Measurements from ENCODE around the gene CTAGE8. TPM values are rescaled to one million over a fixed set of nuclear protein-coding genes. Genes with fewer than 3 reads are reported as not detected.
"Not testable (repeated sequence)": the region's sequence is repeated elsewhere in the genome, so short reads cannot be mapped to it uniquely, and the experiment has no call there.

Gene CTAGE8
- total RNA-seq, 1 experiment from 2014 or later, result not detected

DNA sequence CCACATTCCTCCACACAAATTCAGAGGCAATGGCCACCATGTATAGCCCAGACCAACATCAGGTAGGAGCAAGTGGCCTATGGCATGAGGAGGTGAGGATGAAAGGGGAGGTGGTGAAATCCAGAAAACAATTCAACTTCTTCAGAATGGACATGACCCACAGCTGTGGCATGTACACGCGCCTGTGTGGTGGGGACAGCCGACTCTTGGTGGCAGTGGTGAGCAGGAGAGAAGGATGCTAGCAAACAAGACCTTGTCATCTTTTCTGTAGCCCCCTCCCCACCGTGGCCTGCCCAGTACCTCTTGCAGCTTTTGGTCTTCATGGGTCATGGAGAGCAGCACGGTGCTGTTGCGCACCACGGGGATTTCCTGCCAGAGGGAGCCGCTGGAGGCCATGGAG, 12.9 kb upstream of the CTAGE8 start:
- H3K27me3 ChIP-seq (ENCODE audit: control insufficient read depth, insufficient read depth, low read length); H3K36me3 ChIP-seq (replicated peaks; ENCODE audit: control insufficient read depth, insufficient read depth, low read length); H3K4me3 ChIP-seq (ENCODE audit: insufficient read depth, low read depth, low read length); DNase-seq: not testable (repeated sequence)

DNA sequence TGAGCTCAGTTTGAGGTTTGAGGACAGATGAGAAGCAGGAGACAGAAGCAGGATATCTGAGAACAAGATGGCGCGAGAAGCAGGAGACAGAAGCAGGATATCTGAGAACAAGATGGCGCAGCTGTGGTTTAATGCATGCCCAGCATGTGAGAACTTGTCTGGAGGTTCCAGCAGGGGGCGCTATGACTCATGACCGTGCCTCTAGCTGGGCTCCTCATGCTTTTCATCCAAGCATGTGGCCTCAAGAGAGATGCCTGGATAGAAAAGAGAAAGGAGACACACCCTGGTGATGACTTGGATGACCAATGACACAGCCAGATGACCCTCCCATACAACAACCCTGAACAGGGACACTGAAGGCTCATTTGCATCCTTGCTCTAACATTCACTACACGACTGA, 10.9 kb upstream of the CTAGE8 start:
- DNase-seq; H3K36me3 ChIP-seq (replicated peaks; ENCODE audit: control insufficient read depth, insufficient read depth, low read length); H3K27me3 ChIP-seq (ENCODE audit: control insufficient read depth, insufficient read depth, low read length); H3K4me3 ChIP-seq (ENCODE audit: insufficient read depth, low read depth, low read length): not testable (repeated sequence)

DNA sequence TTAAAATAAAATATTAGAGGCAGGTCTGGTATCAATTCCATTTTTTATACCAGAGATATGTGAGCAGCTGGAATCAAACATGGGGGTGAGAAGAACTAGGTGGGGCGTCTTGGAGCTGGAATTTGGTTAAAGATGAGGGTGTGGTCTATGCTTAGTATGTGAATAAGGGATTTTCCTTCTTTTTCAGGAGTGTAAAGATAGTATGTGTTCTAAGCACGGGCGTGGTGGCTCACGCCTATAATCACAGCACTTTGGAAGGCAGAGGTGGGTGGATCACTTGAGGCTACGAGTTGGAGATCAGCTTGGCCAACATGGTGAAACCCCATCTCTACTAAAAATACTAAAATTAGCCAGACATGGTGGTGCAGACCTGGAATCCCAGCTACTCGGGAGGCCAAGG, 6.2 kb upstream of the CTAGE8 start:
- not testable (repeated sequence) for H3K4me3 ChIP-seq (ENCODE audit: insufficient read depth, low read depth, low read length); DNase-seq; H3K36me3 ChIP-seq (replicated peaks; ENCODE audit: control insufficient read depth, insufficient read depth, low read length); H3K27me3 ChIP-seq (ENCODE audit: control insufficient read depth, insufficient read depth, low read length)

DNA sequence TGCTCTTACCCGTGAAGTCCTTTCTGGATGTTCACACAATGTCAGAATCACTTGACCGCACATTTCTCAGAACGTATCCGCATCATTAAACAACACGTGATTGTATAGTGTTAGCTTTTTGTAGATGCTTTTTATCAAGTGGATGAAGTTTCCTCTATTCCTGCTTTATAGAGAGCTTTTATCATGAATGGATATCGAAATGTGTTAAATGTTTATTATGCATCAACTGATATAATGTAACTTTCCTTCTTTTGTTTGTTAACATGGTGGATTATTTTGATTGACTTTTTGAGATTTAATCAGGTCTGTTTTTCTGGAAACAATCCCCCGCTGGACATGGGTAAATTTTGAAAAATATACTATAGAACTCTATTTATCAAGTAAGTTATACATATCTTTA, 4.4 kb downstream of the CTAGE8 start, which contains the start of gene OR2A7:
Gene OR2A7 (minus strand): TSS at position 101 of the 400 bp plus-strand sequence. CDS start 5,164 bp downstream, outside the sequence.
- H3K36me3 ChIP-seq (replicated peaks; ENCODE audit: control insufficient read depth, insufficient read depth, low read length); H3K27me3 ChIP-seq (ENCODE audit: control insufficient read depth, insufficient read depth, low read length); DNase-seq; H3K4me3 ChIP-seq (ENCODE audit: insufficient read depth, low read depth, low read length): not testable (repeated sequence)

DNA sequence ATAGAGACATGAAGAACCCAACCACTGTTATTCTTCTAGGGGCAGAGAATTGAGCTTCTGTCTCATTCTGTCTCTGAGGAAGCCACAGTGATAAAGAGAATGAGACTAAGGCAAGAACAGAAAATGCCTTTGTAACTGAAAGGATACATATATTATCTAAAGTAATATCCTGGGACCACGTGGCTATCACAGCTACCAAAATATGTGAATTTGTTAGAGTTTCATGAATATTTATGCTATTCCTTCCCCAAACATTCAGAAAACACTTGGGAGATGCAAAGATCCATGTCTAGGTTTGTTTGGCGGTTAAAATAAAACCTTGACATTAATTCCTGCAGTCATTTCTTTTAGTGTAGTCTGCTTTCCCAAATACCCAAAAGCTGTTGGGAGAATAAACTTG, 7.0 kb downstream of the CTAGE8 start:
- not testable (repeated sequence) for H3K27me3 ChIP-seq (ENCODE audit: control insufficient read depth, insufficient read depth, low read length); DNase-seq; H3K36me3 ChIP-seq (replicated peaks; ENCODE audit: control insufficient read depth, insufficient read depth, low read length); H3K4me3 ChIP-seq (ENCODE audit: insufficient read depth, low read depth, low read length)

DNA sequence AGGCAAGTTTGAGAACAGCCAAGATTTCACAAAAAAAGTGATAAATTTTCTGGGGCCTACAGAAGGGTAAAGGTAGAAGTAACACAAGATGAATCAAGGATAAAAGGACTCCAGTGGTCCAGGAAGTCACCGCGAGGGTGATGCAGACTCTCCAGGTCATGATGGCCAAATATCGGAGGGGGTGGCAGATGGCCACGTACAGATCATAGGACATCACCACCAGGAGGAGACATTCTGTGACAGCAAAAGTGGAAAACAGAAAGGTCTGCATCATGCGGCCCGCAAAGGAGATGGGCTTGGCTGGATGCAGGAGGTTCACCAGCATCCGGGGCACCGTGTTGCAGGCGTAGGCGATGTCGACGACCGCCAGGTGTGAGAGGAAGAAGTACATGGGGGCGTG, 10.0 kb downstream of the CTAGE8 start:
- not testable (repeated sequence) for H3K36me3 ChIP-seq (replicated peaks; ENCODE audit: control insufficient read depth, insufficient read depth, low read length); H3K4me3 ChIP-seq (ENCODE audit: insufficient read depth, low read depth, low read length); H3K27me3 ChIP-seq (ENCODE audit: control insufficient read depth, insufficient read depth, low read length); DNase-seq

DNA sequence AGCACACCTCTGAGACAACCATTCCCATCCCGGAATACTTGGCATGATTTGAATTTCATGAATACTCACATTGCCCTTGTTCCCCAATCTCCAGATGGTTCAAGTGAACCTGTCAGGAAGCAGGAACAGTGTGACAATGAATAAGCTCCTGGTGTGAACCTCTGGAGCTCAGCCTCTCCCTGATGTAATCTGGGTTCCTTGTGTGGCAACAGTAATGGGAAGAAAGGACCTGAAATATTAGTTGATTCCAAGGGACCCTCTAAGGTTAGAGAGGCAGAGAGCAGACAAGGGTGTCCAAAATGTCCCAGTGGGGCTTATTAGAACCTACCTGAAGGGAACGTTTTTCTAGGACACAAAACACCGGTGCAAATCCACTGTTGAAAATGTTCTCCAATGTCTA, 13.0 kb downstream of the CTAGE8 start:
- Histone ChIP-seq H3K4me3 (ENCODE audit: insufficient read depth, low read depth, low read length) (no peak overlapping the region), H3K27me3 (ENCODE audit: control insufficient read depth, insufficient read depth, low read length) (no peaks in the 10 kb centered on the region), H3K36me3 (replicated peaks; ENCODE audit: control insufficient read depth, insufficient read depth, low read length) (no peaks in the 10 kb centered on the region)
- peak; percentile 22 for DNase-seq

DNA sequence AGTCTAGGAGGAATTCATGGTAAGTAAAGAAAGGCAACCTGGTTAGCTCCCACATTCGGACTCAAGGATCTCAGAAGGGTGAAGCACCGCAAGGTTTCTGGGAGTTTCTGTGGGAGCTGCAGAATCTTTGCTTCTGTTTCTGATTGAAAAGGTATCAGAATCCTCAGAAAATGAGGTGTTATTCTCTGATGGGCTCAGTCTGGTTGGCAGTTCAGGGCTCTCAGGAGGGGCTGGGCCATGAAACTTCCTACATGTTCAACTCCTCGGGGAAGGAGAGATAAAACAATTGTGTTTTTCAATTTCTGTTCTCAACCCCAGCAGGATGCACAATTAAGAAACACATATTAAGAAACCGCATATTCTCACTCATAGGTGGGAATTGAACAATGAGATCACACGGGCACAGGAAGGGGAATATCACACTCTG, 13.6 kb downstream of the CTAGE8 start:
- Histone ChIP-seq H3K27me3 (ENCODE audit: control insufficient read depth, insufficient read depth, low read length) (no peaks in the 10 kb centered on the region), H3K4me3 (ENCODE audit: insufficient read depth, low read depth, low read length) (no peak overlapping the region), H3K36me3 (replicated peaks; ENCODE audit: control insufficient read depth, insufficient read depth, low read length) (no peaks in the 10 kb centered on the region)
- peak; percentile 17 for DNase-seq

DNA sequence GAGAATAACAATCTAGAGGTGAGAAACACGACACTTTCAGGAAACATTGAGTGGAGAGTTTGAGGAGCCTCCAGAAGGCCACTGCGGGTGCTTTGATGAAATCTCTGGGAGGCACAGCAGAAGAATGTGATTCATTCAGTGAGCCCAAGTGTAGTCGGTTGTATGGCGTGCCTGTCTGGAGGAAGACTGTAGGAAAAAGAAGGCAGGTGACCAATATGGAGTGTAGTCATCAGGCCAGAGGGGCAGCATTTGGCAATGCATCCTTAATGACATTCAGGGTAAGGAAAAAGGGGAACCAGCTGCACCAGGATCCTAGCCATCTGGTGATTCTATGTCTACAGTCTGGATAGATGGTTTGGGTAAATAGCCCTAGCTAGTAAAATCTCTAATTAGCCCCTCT, 16.8 kb downstream of the CTAGE8 start:
- not testable (repeated sequence) for H3K4me3 ChIP-seq (ENCODE audit: insufficient read depth, low read depth, low read length); H3K36me3 ChIP-seq (replicated peaks; ENCODE audit: control insufficient read depth, insufficient read depth, low read length); H3K27me3 ChIP-seq (ENCODE audit: control insufficient read depth, insufficient read depth, low read length); DNase-seq

DNA sequence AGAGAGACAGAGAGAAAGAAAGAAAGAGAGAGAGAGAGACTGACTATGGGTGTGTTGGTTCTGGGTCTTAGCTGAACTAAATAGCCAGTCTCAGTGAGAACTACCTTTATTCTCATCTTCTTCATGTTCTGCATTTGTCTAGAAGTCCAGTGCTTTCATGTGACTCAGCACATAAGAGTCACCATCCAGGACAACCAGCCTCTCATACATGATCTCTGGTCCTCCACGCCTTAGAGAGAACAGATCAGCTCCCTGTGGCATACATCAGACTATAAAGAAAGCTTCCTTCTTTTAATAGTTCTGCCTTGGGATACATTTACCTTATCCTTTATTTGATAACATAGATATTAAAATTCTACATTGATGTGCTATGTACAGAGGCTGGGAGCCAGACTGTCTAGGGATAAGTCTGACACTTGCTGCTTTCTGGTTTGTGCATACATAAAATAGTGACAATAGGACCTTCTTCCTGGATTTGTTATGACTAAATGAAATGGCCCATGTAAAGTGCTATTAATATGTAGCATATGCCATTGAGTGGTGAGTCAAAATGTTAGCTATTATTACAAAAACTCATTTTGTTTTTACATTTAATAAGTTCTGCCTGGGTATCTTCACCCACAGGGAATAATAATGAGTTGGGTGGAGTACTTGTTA, 21.3 kb downstream of the CTAGE8 start:
- H3K4me3 ChIP-seq (ENCODE audit: insufficient read depth, low read depth, low read length); H3K27me3 ChIP-seq (ENCODE audit: control insufficient read depth, insufficient read depth, low read length); H3K36me3 ChIP-seq (replicated peaks; ENCODE audit: control insufficient read depth, insufficient read depth, low read length); DNase-seq: not testable (repeated sequence)

DNA sequence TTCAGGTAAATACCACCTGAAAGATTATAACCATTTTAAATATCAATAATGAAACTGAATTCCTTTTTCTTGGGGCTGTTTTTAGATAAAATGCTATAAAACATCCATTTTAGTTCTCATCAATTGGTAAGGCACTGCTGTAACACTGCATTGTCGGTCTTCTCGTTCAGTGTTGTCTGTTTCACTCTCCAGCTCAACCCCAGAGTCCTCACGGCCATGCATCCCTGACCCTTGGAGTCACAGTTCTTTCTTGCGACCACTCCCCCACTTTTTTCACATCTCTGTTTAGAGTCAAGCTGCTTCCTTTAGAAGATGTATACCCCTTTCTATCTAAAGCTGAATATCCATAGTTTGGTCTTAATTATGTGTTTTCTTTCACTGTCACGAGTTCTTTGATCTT, 22.1 kb downstream of the CTAGE8 start:
- DNase-seq; H3K27me3 ChIP-seq (ENCODE audit: control insufficient read depth, insufficient read depth, low read length); H3K4me3 ChIP-seq (ENCODE audit: insufficient read depth, low read depth, low read length); H3K36me3 ChIP-seq (replicated peaks; ENCODE audit: control insufficient read depth, insufficient read depth, low read length): not testable (repeated sequence)

DNA sequence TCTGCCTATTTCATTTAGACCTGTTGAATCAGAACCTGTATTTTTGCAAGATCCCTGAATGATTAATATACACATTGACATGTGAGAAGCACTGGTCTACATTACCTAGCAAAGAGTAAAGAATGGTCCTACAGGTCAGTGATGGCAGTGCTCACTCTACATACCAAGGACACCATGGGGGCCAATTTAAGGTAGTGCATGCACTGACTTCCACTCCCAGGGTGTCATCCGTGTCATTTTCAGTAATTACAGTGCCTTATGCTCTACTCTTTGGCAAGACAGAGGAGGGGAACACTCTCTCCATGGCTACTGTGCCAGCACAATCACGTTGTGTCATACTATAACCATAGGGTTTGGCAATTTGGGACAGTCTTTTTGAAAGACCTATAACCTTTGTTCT, 23.7 kb downstream of the CTAGE8 start:
- H3K36me3 ChIP-seq (replicated peaks; ENCODE audit: control insufficient read depth, insufficient read depth, low read length); DNase-seq; H3K27me3 ChIP-seq (ENCODE audit: control insufficient read depth, insufficient read depth, low read length); H3K4me3 ChIP-seq (ENCODE audit: insufficient read depth, low read depth, low read length): not testable (repeated sequence)

DNA sequence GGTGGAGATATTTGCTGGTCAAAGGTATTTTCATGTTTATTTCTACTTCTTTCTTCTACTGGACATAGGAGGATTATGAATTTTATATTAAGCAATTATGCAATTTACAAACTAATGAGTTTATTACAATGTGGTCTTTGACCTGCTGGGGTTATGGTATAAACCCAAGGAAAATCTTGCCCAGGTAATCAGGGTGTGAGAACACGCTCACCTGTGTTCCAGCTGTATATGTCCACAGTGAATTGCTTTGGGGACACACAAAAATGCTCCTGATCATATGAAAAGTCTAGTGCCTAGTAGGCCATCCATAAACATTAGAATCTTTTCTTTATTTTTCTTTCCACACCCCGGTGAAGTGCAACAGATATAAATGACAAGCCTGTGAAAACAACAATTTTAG, 29.7 kb downstream of the CTAGE8 start, which contains the start of gene OR2A42:
Gene OR2A42 (minus strand): TSS at position 241 of the 400 bp plus-strand sequence. CDS start 6,762 bp downstream, outside the sequence.
- not testable (repeated sequence) for DNase-seq; H3K36me3 ChIP-seq (replicated peaks; ENCODE audit: control insufficient read depth, insufficient read depth, low read length); H3K4me3 ChIP-seq (ENCODE audit: insufficient read depth, low read depth, low read length); H3K27me3 ChIP-seq (ENCODE audit: control insufficient read depth, insufficient read depth, low read length)

DNA sequence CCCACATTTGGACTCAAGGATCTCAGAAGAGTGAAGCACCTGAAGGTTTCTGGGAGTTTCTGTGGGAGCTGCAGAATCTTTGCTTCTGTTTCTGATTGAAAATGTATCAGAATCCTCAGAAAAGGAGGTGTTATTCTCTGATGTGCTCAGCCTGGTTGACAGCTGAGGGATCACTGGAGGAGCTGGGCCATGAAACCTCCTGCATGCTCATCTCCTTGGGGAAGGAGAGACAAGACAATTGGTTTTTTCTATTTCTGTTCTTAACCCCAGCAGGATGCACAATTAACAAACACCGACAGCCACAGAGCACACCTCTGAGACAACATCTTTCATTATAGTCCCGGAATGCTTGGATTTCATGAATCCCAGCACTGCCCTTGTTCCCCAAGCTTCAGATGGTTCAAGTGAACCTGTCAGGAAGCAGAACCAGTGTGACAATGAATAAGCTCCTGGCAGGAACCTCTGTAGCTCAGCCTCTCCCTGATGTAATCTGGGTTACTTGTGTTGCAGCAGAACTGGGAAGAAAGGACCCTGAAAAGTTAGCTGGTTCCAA, 30.5 kb downstream of the CTAGE8 start:
- H3K4me3 ChIP-seq (ENCODE audit: insufficient read depth, low read depth, low read length); H3K36me3 ChIP-seq (replicated peaks; ENCODE audit: control insufficient read depth, insufficient read depth, low read length); H3K27me3 ChIP-seq (ENCODE audit: control insufficient read depth, insufficient read depth, low read length); DNase-seq: not testable (repeated sequence)

DNA sequence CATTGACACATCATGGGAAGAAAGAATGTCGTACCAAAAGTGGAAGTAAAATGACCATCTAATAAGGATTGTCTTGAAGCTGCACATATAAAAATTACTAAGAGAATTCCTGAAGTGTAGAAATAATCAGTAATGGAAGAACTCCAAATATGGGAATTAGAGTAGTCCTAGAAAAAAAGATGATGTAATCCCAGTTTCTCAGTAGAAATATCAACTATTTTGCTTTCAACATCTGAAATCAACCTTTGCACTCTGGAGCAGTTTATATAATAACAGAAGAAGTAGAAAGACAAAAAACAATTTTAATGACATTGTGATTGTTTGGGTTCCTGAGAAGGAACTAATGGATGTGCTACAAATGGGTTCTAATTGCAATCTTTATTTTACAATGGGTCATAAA, 36.0 kb downstream of the CTAGE8 start:
- not testable (repeated sequence) for DNase-seq; H3K27me3 ChIP-seq (ENCODE audit: control insufficient read depth, insufficient read depth, low read length); H3K36me3 ChIP-seq (replicated peaks; ENCODE audit: control insufficient read depth, insufficient read depth, low read length); H3K4me3 ChIP-seq (ENCODE audit: insufficient read depth, low read depth, low read length)

Data from H7 (cell line).